CD4-positive, alpha-beta T cell treated with Interferon alpha-2 for 1 hour (primary cell): ENCODE data around the gene GOLGA8J.
A peak's percentile ranks its signal among the peaks of the same experiment; 100 is the strongest.
"Not testable (repeated sequence)": the region's sequence is repeated elsewhere in the genome, so short reads cannot be mapped to it uniquely, and the experiment has no call there.

ENCODE experiments used
- DNase-seq, 2 donors: peaks; one replicate each; pipeline ENCODE4 v3.0.0-alpha.2; 2020 to 2022

The GOLGA8J gene

GRCh38 chr15:30080816-30081215, 1.9 kb upstream of the GOLGA8J start:
- DNase-seq: not testable (repeated sequence)

GRCh38 chr15:30097827-30098226, 15.1 kb downstream of the GOLGA8J start:
- DNase-seq: not testable (repeated sequence)

GRCh38 chr15:30102890-30103289, 20.1 kb downstream of the GOLGA8J start:
- not testable (repeated sequence) for DNase-seq

- not testable (repeated sequence) for DNase-seq
Measured at GRCh38 chr15:30103941-30104507, 21.3 kb downstream of the GOLGA8J start.

- DNase-seq: not testable (repeated sequence)
Measured at GRCh38 chr15:30110591-30110990, 27.8 kb downstream of the GOLGA8J start.

- DNase-seq: peak in 1 of 2 donors; percentile 16
Measured at GRCh38 chr15:30130066-30130465, 47.3 kb downstream of the GOLGA8J start.

GRCh38 chr15:30134751-30135150, 52.0 kb downstream of the GOLGA8J start, which contains the start of gene GOLGA8T:
Gene GOLGA8T (plus strand): TSS chr15:30135051. CDS start chr15:30135149, 98 bp downstream.
- not testable (repeated sequence) for DNase-seq
